HepG2 (cell line): Measurements from ENCODE around the gene IGFBP6.

ENCODE experiments used
- DBP ChIP-seq: sonication (generic); formaldehyde crosslinking; IDR thresholded peaks from 2 replicates; pipeline ENCODE4 v1.4.0; 2020; ENCODE audit warnings: missing genetic modification reagents; ENCODE audit errors: not compliant biosample characterization
- DMTF1 ChIP-seq: sonication (generic); formaldehyde crosslinking; IDR thresholded peaks from 2 replicates; pipeline ENCODE4 v1.4.0; 2020; ENCODE audit warnings: mild to moderate bottlenecking, missing genetic modification reagents
- FOXA1 ChIP-seq, 2 experiments: fragments of 450-650 bp in 1 of 2; sonication (generic) in 1 of 2; formaldehyde crosslinking in 1 of 2; IDR thresholded peaks; 2 replicates each; pipeline versions ENCODE4 v1.4.0 to v1.6.1; 2016 to 2020; ENCODE audit warnings: missing genetic modification reagents in 1 of 2
- HMG20A ChIP-seq: IDR thresholded peaks from 2 replicates; pipeline ENCODE4 v1.6.1; 2016; ENCODE audit warnings: borderline replicate concordance
- MAX ChIP-seq: IDR thresholded peaks from 2 replicates; pipeline ENCODE4 v1.6.1; 2012; ENCODE audit warnings: inconsistent platforms
- NFATC3 ChIP-seq: sonication (generic); formaldehyde crosslinking; IDR thresholded peaks from 2 replicates; pipeline ENCODE4 v1.5.1; 2020; ENCODE audit warnings: mild to moderate bottlenecking, missing genetic modification reagents
- NFE2L2 ChIP-seq: fragments of 150-350 bp; IDR thresholded peaks from 2 replicates; pipeline ENCODE4 v1.6.1; 2014; ENCODE audit warnings: low read length
- NR3C1 ChIP-seq: sonication (generic); formaldehyde crosslinking; IDR thresholded peaks from 2 replicates; pipeline ENCODE4 v1.4.0; 2020; ENCODE audit warnings: missing genetic modification reagents
- TAF1 ChIP-seq: sonication (generic); formaldehyde crosslinking; IDR thresholded peaks from 2 replicates; pipeline ENCODE4 v1.4.0; 2020; ENCODE audit warnings: missing genetic modification reagents
- TFAP4 ChIP-seq: sonication (generic); IDR thresholded peaks from 2 replicates; pipeline ENCODE4 v1.6.1; 2016; ENCODE audit warnings: low read depth, borderline replicate concordance
- ZNF720 ChIP-seq: sonication (generic); formaldehyde crosslinking; IDR thresholded peaks from 2 replicates; pipeline ENCODE4 v1.4.0; 2020; ENCODE audit warnings: missing genetic modification reagents

GRCh38 chr12:53073881-53074280 lies 23.6 kb upstream of the IGFBP6 start:
- TF ChIP-seq DMTF1 (CRISPR knock-in tag), result no peak
- TF ChIP-seq FOXA1 (IDR thresholded peaks at IDR 0.05), result no peak
- no peak for TF ChIP-seq FOXA1 (CRISPR knock-in tag; IDR thresholded peaks at IDR 0.05)
- TF ChIP-seq NR3C1 (CRISPR knock-in tag), result no peak
- TF ChIP-seq HMG20A (CRISPR knock-in tag), result no peak
- no peak for TF ChIP-seq NFATC3 (CRISPR knock-in tag)
- TF ChIP-seq DBP (CRISPR knock-in tag), result no peak
- TF ChIP-seq TFAP4, result no peak
- TF ChIP-seq TAF1, result no peak
- TF ChIP-seq NFE2L2, result no peak
- no peak for TF ChIP-seq ZNF720 (CRISPR knock-in tag)
- TF ChIP-seq MAX, result no peak
